ENCODE results near the gene SIX3. TPM values are rescaled to one million over a fixed set of nuclear protein-coding genes. Genes with fewer than 3 reads are reported as not detected.

Gene SIX3
- total RNA-seq, 1 experiment from 2014 or later, result 0.56 TPM

DNA sequence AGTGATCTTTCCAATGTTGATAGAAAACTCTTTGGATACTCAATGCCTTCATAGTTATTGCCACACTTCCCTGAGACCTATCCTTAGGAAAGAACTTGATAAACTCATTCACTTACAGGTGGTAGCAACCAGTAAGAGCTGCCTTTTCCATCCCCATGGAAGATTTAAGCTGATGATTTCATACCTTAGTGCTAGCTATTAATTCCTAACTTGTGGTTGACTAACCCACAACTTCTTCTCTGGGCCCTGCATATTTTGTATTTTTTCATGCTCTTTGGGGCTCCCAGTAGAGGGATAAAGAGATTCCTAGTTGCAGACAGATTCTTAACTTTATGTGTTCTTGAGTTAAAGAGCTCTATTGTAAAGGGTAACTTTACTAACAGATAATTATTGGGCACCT is 25.2 kb upstream of the SIX3 start:
- no peak for DNase-seq (ENCODE audit: low spot score)
- no peak overlapping the region for H3K27ac ChIP-seq (ENCODE audit: low read depth, low read length, poor library complexity, severe bottlenecking)
- intact Hi-C loops (cut with micrococcal nuclease; ENCODE audit: unreplicated experiment), result no loop called here
- POLR2A ChIA-PET (ENCODE audit: low non-redundant PET), result no interaction called here
- no peak overlapping the region for H3K4me3 ChIP-seq (ENCODE audit: low read depth, low read length, poor library complexity, severe bottlenecking)
- H3K4me1 ChIP-seq (ENCODE audit: insufficient read depth, low read length, poor library complexity, severe bottlenecking), result no peaks in the 10 kb centered on the region
- CTCF ChIA-PET, result no interaction called here
- H3K36me3 ChIP-seq (ENCODE audit: insufficient read depth, low read length, poor library complexity, severe bottlenecking), result no peaks in the 10 kb centered on the region
- BruUV-seq (replicated peaks), result no TSS peak
- no peaks in the 10 kb centered on the region for H3K9me3 ChIP-seq (ENCODE audit: low read depth, low read length, poor library complexity, severe bottlenecking)
- H3K27me3 ChIP-seq (replicated peaks; ENCODE audit: insufficient read depth, low read depth, low read length, poor library complexity), result peaks cover 5% of the 10 kb centered on the region
- TF ChIP-seq CTCF (conservative IDR thresholded peaks at IDR 0.05; ENCODE audit: low read depth, low read length) (no peak), EZH2 (IDR thresholded peaks at IDR 0.05; ENCODE audit: borderline replicate concordance, low read depth, low read length, poor library complexity, severe bottlenecking) (no peak)

DNA sequence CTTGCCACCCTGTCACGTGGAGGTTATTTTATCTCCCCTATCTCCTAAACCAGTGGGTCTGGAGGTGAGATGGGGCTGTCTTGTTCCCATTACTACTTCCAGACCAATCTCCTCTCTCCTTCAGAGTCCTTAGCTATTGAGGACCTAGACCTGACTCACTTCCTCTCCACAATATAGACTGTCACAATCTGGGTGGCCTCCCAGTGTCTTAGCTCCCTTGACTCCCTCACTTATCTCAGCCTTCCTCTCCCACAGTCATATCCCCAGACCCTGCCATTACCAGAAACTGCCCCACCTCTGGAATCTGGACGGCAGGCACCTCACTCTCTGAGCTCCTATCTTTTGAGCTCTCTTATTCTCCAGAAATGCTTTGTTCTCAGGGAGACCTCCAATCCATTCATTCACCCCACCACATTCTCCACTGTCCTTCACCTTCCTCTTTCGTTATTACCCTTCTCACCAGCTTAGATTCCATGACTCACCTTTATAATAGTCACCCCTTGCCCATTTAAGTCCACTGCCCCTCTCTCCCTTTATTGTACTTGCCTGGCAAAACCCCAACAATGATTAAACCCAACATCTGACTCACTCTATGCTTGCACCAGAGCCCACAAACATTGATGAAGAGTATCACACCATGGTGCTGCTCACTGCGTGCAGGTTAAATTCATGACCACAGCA is 23.3 kb upstream of the SIX3 start:
- CTCF ChIA-PET, result no interaction called here
- Histone ChIP-seq H3K36me3 (ENCODE audit: insufficient read depth, low read length, poor library complexity, severe bottlenecking) (no peaks in the 10 kb centered on the region), H3K9me3 (ENCODE audit: low read depth, low read length, poor library complexity, severe bottlenecking) (no peaks in the 10 kb centered on the region), H3K4me1 (ENCODE audit: insufficient read depth, low read length, poor library complexity, severe bottlenecking) (no peaks in the 10 kb centered on the region), H3K4me3 (ENCODE audit: low read depth, low read length, poor library complexity, severe bottlenecking) (no peak overlapping the region), H3K27ac (ENCODE audit: low read depth, low read length, poor library complexity, severe bottlenecking) (no peak overlapping the region), H3K27me3 (replicated peaks; ENCODE audit: insufficient read depth, low read depth, low read length, poor library complexity) (peaks cover 16% of the 10 kb centered on the region)
- BruUV-seq (replicated peaks), result no TSS peak
- intact Hi-C loops (cut with micrococcal nuclease; ENCODE audit: unreplicated experiment), result no loop called here
- POLR2A ChIA-PET (ENCODE audit: low non-redundant PET), result interaction anchor here (0.5 to 0.6 kb wide), 2 partner anchors 19 to 117 kb away, joined by 5 to 12 read pairs; no protein-coding TSS in a partner anchor
- TF ChIP-seq CTCF (conservative IDR thresholded peaks at IDR 0.05; ENCODE audit: low read depth, low read length) (no peak), EZH2 (IDR thresholded peaks at IDR 0.05; ENCODE audit: borderline replicate concordance, low read depth, low read length, poor library complexity, severe bottlenecking) (no peak)
- DNase-seq (ENCODE audit: low spot score), result no peak

DNA sequence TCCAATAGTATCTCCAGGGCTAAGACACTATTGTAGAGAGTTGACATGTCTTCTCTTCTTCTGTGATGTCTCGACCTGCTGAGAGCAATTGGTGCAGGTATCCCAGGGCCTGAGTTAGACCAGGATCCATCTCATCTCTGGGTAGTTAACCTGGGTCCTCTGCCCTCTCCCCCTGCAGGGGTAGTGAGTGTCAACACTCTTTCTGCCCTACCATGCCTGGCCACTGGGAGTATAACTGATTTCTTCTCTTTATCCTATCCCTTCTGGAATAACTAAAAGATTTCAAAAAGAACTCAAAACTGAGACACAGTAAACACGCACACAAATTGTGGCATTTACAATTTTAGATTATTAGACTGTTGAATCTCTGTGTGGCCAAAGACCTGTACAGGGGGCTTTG is 20.8 kb upstream of the SIX3 start:
- no TSS peak for BruUV-seq (replicated peaks)
- peaks cover 41% of the 10 kb centered on the region for H3K27me3 ChIP-seq (replicated peaks; ENCODE audit: insufficient read depth, low read depth, low read length, poor library complexity)
- no peak overlapping the region for H3K27ac ChIP-seq (ENCODE audit: low read depth, low read length, poor library complexity, severe bottlenecking)
- H3K4me3 ChIP-seq (ENCODE audit: low read depth, low read length, poor library complexity, severe bottlenecking), result no peak overlapping the region
- no peak for DNase-seq (ENCODE audit: low spot score)
- H3K36me3 ChIP-seq (ENCODE audit: insufficient read depth, low read length, poor library complexity, severe bottlenecking), result no peaks in the 10 kb centered on the region
- ChIA-PET POLR2A (ENCODE audit: low non-redundant PET) (no interaction called here), CTCF (no interaction called here)
- TF ChIP-seq CTCF (conservative IDR thresholded peaks at IDR 0.05; ENCODE audit: low read depth, low read length), result no peak
- no peak for TF ChIP-seq EZH2 (IDR thresholded peaks at IDR 0.05; ENCODE audit: borderline replicate concordance, low read depth, low read length, poor library complexity, severe bottlenecking)
- no peaks in the 10 kb centered on the region for H3K4me1 ChIP-seq (ENCODE audit: insufficient read depth, low read length, poor library complexity, severe bottlenecking)
- H3K9me3 ChIP-seq (ENCODE audit: low read depth, low read length, poor library complexity, severe bottlenecking), result no peaks in the 10 kb centered on the region
- intact Hi-C loops (cut with micrococcal nuclease; ENCODE audit: unreplicated experiment), result no loop called here

All from A673 (cell line).